Dedifferentiated amniotic fluid mesenchymal stem cell (primary cell): ENCODE measurements around the gene VEGFB.

Source experiments
- DNase-seq: peaks from one replicate; pipeline ENCODE4 v3.0.0-alpha.2; 2016; ENCODE audit errors: extremely low spot score

The VEGFB gene

GRCh38 chr11:64246871-64247728, 12.7 kb downstream of the VEGFB start, which contains the start of gene PPP1R14B:
PPP1R14B (minus strand) TSS chr11:64246943; CDS start chr11:64246673, 270 bp downstream.
- peak; percentile 71 for DNase-seq

GRCh38 chr11:64247729-64248531, 13.5 kb downstream of the VEGFB start:
- no peak for DNase-seq

- no peak for DNase-seq
Observed at GRCh38 chr11:64248578-64248977, 14.2 kb downstream of the VEGFB start.

GRCh38 chr11:64249038-64249437, 14.7 kb downstream of the VEGFB start:
- no peak for DNase-seq

GRCh38 chr11:64249563-64250414, 15.4 kb downstream of the VEGFB start:
- DNase-seq = no peak

GRCh38 chr11:64250415-64251015, 16.1 kb downstream of the VEGFB start:
- no peak for DNase-seq

GRCh38 chr11:64251016-64251752, 16.8 kb downstream of the VEGFB start, which contains the start of gene PLCB3:
PLCB3 (plus strand) TSS chr11:64251530; CDS start chr11:64251650, 120 bp downstream.
- DNase-seq = peak; percentile 31

- DNase-seq = no peak
Observed at GRCh38 chr11:64251753-64252002, 17.3 kb downstream of the VEGFB start.

- DNase-seq = no peak
Observed at GRCh38 chr11:64252003-64252872, 17.9 kb downstream of the VEGFB start.

- DNase-seq = no peak
Observed at GRCh38 chr11:64253043-64253442, 18.7 kb downstream of the VEGFB start.

- no peak for DNase-seq
Observed at GRCh38 chr11:64253481-64253880, 19.1 kb downstream of the VEGFB start.

GRCh38 chr11:64254326-64254725, 19.9 kb downstream of the VEGFB start:
- no peak for DNase-seq

GRCh38 chr11:64255135-64256128, 21.0 kb downstream of the VEGFB start:
- DNase-seq = no peak

- DNase-seq = no peak
Observed at GRCh38 chr11:64256300-64256699, 21.9 kb downstream of the VEGFB start.

- no peak for DNase-seq
Observed at GRCh38 chr11:64258356-64258755, 24.0 kb downstream of the VEGFB start.

- no peak for DNase-seq
Observed at GRCh38 chr11:64258946-64259532, 24.7 kb downstream of the VEGFB start.

GRCh38 chr11:64259533-64260067, 25.2 kb downstream of the VEGFB start:
- DNase-seq = no peak

GRCh38 chr11:64260147-64260708, 25.8 kb downstream of the VEGFB start:
- DNase-seq = no peak
